ENCODE data around the gene ZNF268.

- TF ChIP-seq POLR2A (IDR thresholded peaks at IDR 0.05) (no peak), CTCF (IDR thresholded peaks at IDR 0.05) (no peak), POLR2AphosphoS5 (IDR thresholded peaks at IDR 0.05) (no peak)
These were observed 11.6 kb downstream of the ZNF268 start for GRCh38 chr12:133192847-133193246.
